WTC11 (cell line): ENCODE results near the gene EEF1A1.

Source experiments
- CTCF ChIP-seq: fragments of 200-600 bp; IDR thresholded peaks from 2 replicates; pipeline ENCODE4 v1.8.0; 2022; ENCODE audit warnings: antibody characterized with exemption
- JUN ChIP-seq: sonication (generic); formaldehyde crosslinking; IDR thresholded peaks from 2 replicates; pipeline ENCODE4 v1.8.0; 2023; ENCODE audit warnings: mild to moderate bottlenecking, missing genetic modification reagents
- PREB ChIP-seq: sonication (generic); formaldehyde crosslinking; IDR thresholded peaks from 2 replicates; pipeline ENCODE4 v1.8.1; 2022; ENCODE audit warnings: mild to moderate bottlenecking, missing genetic modification reagents, moderate library complexity, borderline replicate concordance
- RELA ChIP-seq: sonication (generic); formaldehyde crosslinking; IDR thresholded peaks from 2 replicates; pipeline ENCODE4 v1.8.1; 2022; ENCODE audit warnings: missing genetic modification reagents, mild to moderate bottlenecking, borderline replicate concordance
- USF2 ChIP-seq: sonication (generic); formaldehyde crosslinking; IDR thresholded peaks from 2 replicates; pipeline ENCODE4 v1.8.1; 2023; ENCODE audit warnings: mild to moderate bottlenecking, missing genetic modification reagents, moderate library complexity
- TF ChIP-seq, protein P1 (sequence below): sonication (generic); formaldehyde crosslinking; conservative IDR thresholded peaks from 2 replicates; pipeline ENCODE4 v1.8.1; 2022; ENCODE audit warnings: mild to moderate bottlenecking, missing genetic modification reagents
- TF ChIP-seq, protein P2 (sequence below): sonication (generic); formaldehyde crosslinking; IDR thresholded peaks from 2 replicates; pipeline ENCODE4 v1.8.1; 2022; ENCODE audit warnings: low read depth, missing genetic modification reagents, borderline replicate concordance
- TF ChIP-seq, protein P3 (sequence below): sonication (generic); formaldehyde crosslinking; IDR thresholded peaks from 2 replicates; pipeline ENCODE4 v1.8.1; 2022; ENCODE audit warnings: low read depth, mild to moderate bottlenecking, moderate library complexity, missing genetic modification reagents, borderline replicate concordance
- TF ChIP-seq, protein P4 (sequence below): fragments of 250-450 bp; sonication (Bioruptor Pico); IDR thresholded peaks from 2 replicates; pipeline ENCODE4 v1.9.0; 2021; ENCODE audit warnings: mild to moderate bottlenecking, borderline replicate concordance

DNA sequence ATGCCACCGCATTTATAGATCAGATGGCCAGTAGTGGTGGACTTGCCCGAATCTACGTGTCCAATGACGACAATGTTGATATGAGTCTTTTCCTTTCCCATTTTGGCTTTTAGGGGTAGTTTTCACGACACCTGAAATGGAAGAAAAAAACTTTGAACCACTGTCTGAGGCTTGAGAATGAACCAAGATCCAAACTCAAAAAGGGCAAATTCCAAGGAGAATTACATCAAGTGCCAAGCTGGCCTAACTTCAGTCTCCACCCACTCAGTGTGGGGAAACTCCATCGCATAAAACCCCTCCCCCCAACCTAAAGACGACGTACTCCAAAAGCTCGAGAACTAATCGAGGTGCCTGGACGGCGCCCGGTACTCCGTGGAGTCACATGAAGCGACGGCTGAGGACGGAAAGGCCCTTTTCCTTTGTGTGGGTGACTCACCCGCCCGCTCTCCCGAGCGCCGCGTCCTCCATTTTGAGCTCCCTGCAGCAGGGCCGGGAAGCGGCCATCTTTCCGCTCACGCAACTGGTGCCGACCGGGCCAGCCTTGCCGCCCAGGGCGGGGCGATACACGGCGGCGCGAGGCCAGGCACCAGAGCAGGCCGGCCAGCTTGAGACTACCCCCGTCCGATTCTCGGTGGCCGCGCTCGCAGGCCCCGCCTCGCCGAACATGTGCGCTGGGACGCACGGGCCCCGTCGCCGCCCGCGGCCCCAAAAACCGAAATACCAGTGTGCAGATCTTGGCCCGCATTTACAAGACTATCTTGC, 725 bp downstream of the EEF1A1 start:
- TF ChIP-seq, protein P1, sequence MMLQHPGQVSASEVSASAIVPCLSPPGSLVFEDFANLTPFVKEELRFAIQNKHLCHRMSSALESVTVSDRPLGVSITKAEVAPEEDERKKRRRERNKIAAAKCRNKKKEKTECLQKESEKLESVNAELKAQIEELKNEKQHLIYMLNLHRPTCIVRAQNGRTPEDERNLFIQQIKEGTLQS = no peak; the same call in 1 of the 2 replicates
- TF ChIP-seq JUN (CRISPR knock-in tag) = no peak
- TF ChIP-seq RELA (CRISPR knock-in tag) = 0 out of 2 replicates have a peak, but pooled peaks have one; percentile 2
- no peak for TF ChIP-seq CTCF
- TF ChIP-seq, protein P2, sequence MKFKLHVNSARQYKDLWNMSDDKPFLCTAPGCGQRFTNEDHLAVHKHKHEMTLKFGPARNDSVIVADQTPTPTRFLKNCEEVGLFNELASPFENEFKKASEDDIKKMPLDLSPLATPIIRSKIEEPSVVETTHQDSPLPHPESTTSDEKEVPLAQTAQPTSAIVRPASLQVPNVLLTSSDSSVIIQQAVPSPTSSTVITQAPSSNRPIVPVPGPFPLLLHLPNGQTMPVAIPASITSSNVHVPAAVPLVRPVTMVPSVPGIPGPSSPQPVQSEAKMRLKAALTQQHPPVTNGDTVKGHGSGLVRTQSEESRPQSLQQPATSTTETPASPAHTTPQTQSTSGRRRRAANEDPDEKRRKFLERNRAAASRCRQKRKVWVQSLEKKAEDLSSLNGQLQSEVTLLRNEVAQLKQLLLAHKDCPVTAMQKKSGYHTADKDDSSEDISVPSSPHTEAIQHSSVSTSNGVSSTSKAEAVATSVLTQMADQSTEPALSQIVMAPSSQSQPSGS (CRISPR knock-in tag) = no peak
- TF ChIP-seq, protein P3, sequence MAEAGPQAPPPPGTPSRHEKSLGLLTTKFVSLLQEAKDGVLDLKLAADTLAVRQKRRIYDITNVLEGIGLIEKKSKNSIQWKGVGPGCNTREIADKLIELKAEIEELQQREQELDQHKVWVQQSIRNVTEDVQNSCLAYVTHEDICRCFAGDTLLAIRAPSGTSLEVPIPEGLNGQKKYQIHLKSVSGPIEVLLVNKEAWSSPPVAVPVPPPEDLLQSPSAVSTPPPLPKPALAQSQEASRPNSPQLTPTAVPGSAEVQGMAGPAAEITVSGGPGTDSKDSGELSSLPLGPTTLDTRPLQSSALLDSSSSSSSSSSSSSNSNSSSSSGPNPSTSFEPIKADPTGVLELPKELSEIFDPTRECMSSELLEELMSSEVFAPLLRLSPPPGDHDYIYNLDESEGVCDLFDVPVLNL (CRISPR knock-in tag) = peak; percentile 58; the same call in 1 of the 2 replicates
- TF ChIP-seq PREB (CRISPR knock-in tag) = no peak
- TF ChIP-seq, protein P4, sequence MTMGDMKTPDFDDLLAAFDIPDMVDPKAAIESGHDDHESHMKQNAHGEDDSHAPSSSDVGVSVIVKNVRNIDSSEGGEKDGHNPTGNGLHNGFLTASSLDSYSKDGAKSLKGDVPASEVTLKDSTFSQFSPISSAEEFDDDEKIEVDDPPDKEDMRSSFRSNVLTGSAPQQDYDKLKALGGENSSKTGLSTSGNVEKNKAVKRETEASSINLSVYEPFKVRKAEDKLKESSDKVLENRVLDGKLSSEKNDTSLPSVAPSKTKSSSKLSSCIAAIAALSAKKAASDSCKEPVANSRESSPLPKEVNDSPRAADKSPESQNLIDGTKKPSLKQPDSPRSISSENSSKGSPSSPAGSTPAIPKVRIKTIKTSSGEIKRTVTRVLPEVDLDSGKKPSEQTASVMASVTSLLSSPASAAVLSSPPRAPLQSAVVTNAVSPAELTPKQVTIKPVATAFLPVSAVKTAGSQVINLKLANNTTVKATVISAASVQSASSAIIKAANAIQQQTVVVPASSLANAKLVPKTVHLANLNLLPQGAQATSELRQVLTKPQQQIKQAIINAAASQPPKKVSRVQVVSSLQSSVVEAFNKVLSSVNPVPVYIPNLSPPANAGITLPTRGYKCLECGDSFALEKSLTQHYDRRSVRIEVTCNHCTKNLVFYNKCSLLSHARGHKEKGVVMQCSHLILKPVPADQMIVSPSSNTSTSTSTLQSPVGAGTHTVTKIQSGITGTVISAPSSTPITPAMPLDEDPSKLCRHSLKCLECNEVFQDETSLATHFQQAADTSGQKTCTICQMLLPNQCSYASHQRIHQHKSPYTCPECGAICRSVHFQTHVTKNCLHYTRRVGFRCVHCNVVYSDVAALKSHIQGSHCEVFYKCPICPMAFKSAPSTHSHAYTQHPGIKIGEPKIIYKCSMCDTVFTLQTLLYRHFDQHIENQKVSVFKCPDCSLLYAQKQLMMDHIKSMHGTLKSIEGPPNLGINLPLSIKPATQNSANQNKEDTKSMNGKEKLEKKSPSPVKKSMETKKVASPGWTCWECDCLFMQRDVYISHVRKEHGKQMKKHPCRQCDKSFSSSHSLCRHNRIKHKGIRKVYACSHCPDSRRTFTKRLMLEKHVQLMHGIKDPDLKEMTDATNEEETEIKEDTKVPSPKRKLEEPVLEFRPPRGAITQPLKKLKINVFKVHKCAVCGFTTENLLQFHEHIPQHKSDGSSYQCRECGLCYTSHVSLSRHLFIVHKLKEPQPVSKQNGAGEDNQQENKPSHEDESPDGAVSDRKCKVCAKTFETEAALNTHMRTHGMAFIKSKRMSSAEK = no peak
- TF ChIP-seq USF2 (CRISPR knock-in tag) = no peak
